ENCODE measurements around the gene RAET1G. TPM values are rescaled to one million over a fixed set of nuclear protein-coding genes. Genes with fewer than 3 reads are reported as not detected.

Gene RAET1G
- total and polyA plus RNA-seq, 2 of the 13 experiments (the other 11 are each of a cell fraction or from before 2014, with no cell fraction given) = not detected

- TF ChIP-seq POLR2A (IDR thresholded peaks at IDR 0.05; ENCODE audit: insufficient read depth in 1 of 2, low read depth in 2 of 2, low read length in 2 of 2) = no peak
- TF ChIP-seq NCOR1 (IDR thresholded peaks at IDR 0.05; ENCODE audit: borderline replicate concordance, low read length) = no peak
- no peak for TF ChIP-seq ATAD3A (CRISPR knock-in tag; IDR thresholded peaks at IDR 0.05)
- no peak for TF ChIP-seq CREBL2 (CRISPR knock-in tag; IDR thresholded peaks at IDR 0.05; ENCODE audit: borderline replicate concordance)
- no peak for TF ChIP-seq PAF1 (CRISPR knock-in tag; IDR thresholded peaks at IDR 0.05)
- TF ChIP-seq ZNF234 (CRISPR knock-in tag; conservative IDR thresholded peaks at IDR 0.05) = no peak
- TF ChIP-seq SOX5 (CRISPR knock-in tag; IDR thresholded peaks at IDR 0.05; ENCODE audit: borderline replicate concordance) = peak; percentile 23; the same call in 1 of the 2 replicates
- TF ChIP-seq YEATS4 (CRISPR knock-in tag; IDR thresholded peaks at IDR 0.05; ENCODE audit: borderline replicate concordance) = no peak
- TF ChIP-seq KMT2B (CRISPR knock-in tag; IDR thresholded peaks at IDR 0.05) = no peak
- TF ChIP-seq KDM1A (CRISPR knock-in tag; IDR thresholded peaks at IDR 0.05) = no peak
- no peak for TF ChIP-seq ZNF775 (CRISPR knock-in tag; IDR thresholded peaks at IDR 0.05; ENCODE audit: borderline replicate concordance)
- peak; percentile 37; the same call in 1 of the 2 replicates for TF ChIP-seq ARID5B (CRISPR knock-in tag; IDR thresholded peaks at IDR 0.05)
- no peak for TF ChIP-seq WIZ (CRISPR knock-in tag; IDR thresholded peaks at IDR 0.05)
- TF ChIP-seq GTF2F1 (IDR thresholded peaks at IDR 0.05; ENCODE audit: low read length) = no peak
- no peak for TF ChIP-seq ZBTB46 (CRISPR knock-in tag; IDR thresholded peaks at IDR 0.05; ENCODE audit: borderline replicate concordance)
- TF ChIP-seq KLF16 (CRISPR knock-in tag; IDR thresholded peaks at IDR 0.05) = no peak
- no peak for TF ChIP-seq TFE3 (CRISPR knock-in tag; IDR thresholded peaks at IDR 0.05)
- TF ChIP-seq ZNF75D (CRISPR knock-in tag; IDR thresholded peaks at IDR 0.05; ENCODE audit: borderline replicate concordance) = no peak
- TF ChIP-seq ZBTB43 (CRISPR knock-in tag; conservative IDR thresholded peaks at IDR 0.05) = no peak
- peak; percentile 71; the same call in 1 of the 2 replicates for TF ChIP-seq MTERF4 (CRISPR knock-in tag; IDR thresholded peaks at IDR 0.05)
These were observed 54.9 kb downstream of the RAET1G start (continued) for GRCh38 chr6:149867876-149868640.
